CD4-positive, alpha-beta T cell treated with Interleukin-15 for 1 hour (primary cell): ENCODE results near the gene GCLM.
A peak's percentile ranks its signal among the peaks of the same experiment; 100 is the strongest.
"Not testable (repeated sequence)": the region's sequence is repeated elsewhere in the genome, so short reads cannot be mapped to it uniquely, and the experiment has no call there.

Experiments used
- DNase-seq: peaks from one replicate; pipeline ENCODE4 v3.0.0-alpha.2; 2020

GCLM gene

GRCh38 chr1:93888900-93889299, 20.3 kb downstream of the GCLM start:
- no peak for DNase-seq

GRCh38 chr1:93882269-93882668, 27.0 kb downstream of the GCLM start:
- no peak for DNase-seq

- no peak for DNase-seq
These were observed 28.5 kb downstream of the GCLM start for GRCh38 chr1:93880731-93881130.

- peak; percentile 89 for DNase-seq
These were observed 30.2 kb downstream of the GCLM start, which contains the start of gene DNTTIP2 for GRCh38 chr1:93878889-93879586. Gene DNTTIP2 (minus strand): TSS chr1:93879206. CDS start chr1:93879148, 58 bp downstream.

- DNase-seq = peak; percentile 73
These were observed 30.7 kb downstream of the GCLM start for GRCh38 chr1:93878501-93878888.

GRCh38 chr1:93877529-93877928, 31.7 kb downstream of the GCLM start:
- DNase-seq = no peak

GRCh38 chr1:93876244-93876643, 33.0 kb downstream of the GCLM start:
- no peak for DNase-seq

GRCh38 chr1:93874025-93874651, 35.1 kb downstream of the GCLM start:
- no peak for DNase-seq

GRCh38 chr1:93871366-93871765, 37.9 kb downstream of the GCLM start:
- DNase-seq = no peak

- DNase-seq = no peak
These were observed 39.6 kb downstream of the GCLM start for GRCh38 chr1:93869653-93870052.

- DNase-seq = not testable (repeated sequence)
These were observed 40.7 kb downstream of the GCLM start for GRCh38 chr1:93868492-93868891.

- no peak for DNase-seq
These were observed 44.0 kb downstream of the GCLM start for GRCh38 chr1:93865253-93865652.

GRCh38 chr1:93864175-93864574, 45.1 kb downstream of the GCLM start:
- DNase-seq = no peak

GRCh38 chr1:93857653-93858052, 51.6 kb downstream of the GCLM start:
- DNase-seq = not testable (repeated sequence)

- not testable (repeated sequence) for DNase-seq
These were observed 53.2 kb downstream of the GCLM start for GRCh38 chr1:93855983-93856382.

- DNase-seq = no peak
These were observed 55.3 kb downstream of the GCLM start for GRCh38 chr1:93853940-93854339.

GRCh38 chr1:93851878-93852277, 57.4 kb downstream of the GCLM start:
- no peak for DNase-seq

- no peak for DNase-seq
These were observed 57.9 kb downstream of the GCLM start for GRCh38 chr1:93851327-93851712.

- DNase-seq = peak; percentile 70
These were observed 58.4 kb downstream of the GCLM start for GRCh38 chr1:93850687-93851326.

GRCh38 chr1:93848350-93848883, 60.8 kb downstream of the GCLM start:
- DNase-seq = no peak

GRCh38 chr1:93847811-93848288, 61.4 kb downstream of the GCLM start:
- DNase-seq = peak; percentile 75

GRCh38 chr1:93846992-93847810, 62.0 kb downstream of the GCLM start:
- DNase-seq = peak; percentile 94
